Measurements from ENCODE around the gene OPN5.
"Not testable (repeated sequence)": the region's sequence is repeated elsewhere in the genome, so short reads cannot be mapped to it uniquely, and the experiment has no call there.

The OPN5 gene, protein sequence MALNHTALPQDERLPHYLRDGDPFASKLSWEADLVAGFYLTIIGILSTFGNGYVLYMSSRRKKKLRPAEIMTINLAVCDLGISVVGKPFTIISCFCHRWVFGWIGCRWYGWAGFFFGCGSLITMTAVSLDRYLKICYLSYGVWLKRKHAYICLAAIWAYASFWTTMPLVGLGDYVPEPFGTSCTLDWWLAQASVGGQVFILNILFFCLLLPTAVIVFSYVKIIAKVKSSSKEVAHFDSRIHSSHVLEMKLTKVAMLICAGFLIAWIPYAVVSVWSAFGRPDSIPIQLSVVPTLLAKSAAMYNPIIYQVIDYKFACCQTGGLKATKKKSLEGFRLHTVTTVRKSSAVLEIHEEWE

DNA sequence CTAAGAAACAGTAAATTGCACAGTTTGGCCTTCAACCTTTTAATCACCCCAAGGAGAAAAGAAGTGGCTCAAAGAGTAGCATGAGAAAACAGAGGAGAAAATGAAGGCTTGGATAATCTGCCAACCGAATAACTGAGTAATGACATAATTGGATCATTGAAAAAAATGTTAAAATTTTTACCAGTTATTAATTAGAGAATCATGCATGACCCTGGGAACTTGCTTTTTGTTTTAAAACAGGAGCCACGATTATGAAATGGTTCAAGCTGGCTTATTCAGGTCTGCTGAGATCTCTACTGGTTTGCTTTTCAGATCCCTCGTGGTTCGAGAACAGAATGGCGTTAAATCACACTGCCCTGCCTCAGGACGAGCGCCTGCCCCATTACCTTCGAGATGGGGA lies at the start of gene OPN5:
OPN5 (plus strand) TSS at position 301 of the 400 bp plus-strand sequence; CDS start at position 336, 35 bp downstream.
- no peak for DNase-seq (ENCODE audit: low spot score)

DNA sequence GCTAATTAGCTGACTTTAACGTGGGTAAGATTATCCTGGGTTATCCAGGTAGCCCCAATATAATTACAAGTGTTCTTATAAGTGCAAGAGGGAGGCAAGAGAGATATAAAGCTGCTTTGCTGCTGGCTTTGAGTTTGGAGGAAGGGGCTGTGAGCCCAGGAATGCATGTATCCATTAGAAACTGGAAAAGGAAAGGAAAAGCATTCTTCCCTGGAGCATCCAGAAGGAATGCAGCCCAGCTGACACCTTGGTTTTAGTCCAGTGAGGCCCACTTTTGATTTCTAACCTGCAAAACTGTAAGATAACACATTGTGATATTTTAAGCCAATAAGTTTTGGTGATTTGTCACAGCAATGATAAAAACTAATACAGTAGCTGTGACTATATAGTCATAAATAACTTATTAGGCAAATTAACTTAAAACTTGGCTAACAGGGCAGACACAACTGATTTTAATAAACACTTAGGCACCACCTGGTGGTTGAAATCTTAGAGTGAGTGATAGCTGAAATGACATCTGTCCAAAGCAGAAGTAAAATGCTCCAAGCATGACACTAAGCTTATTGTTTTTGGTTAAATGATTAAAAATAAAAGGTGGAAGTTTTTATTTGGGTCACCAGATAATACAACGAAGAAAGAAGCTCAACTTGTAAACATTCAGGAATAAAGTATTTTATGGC lies 47.8 kb upstream of the OPN5 start:
- no peak for DNase-seq (ENCODE audit: low spot score)

DNA sequence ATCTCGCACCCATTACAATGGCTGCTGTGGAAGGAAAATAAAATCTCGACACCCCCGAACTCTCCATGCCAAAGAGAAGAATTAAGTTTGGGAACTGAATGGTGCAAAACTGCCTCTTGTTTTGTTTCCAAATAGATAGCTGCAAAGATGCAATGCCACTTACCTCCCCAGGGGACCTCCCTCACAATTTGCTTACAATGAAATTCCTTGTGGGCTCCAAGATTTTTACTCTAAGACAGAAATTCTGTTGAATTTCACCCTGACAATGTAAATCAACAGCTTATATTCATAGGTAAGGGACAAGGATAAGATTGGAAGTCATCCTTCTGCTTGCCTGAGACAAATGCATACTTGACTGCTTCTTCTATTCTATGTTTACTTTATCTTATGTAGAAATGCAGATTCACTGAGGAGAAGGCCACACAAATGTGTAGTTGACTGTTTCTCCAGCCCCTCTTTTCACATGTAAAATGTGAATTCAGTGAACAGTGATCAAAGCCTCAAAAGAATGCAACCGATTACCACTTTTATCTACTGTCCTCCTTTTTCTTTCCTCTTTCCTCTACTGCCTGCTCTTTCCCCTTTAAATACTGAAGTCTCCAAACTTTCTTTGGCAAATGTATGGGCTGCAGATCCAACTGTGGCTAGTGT lies 46.9 kb upstream of the OPN5 start:
- no peak for DNase-seq (ENCODE audit: low spot score)

DNA sequence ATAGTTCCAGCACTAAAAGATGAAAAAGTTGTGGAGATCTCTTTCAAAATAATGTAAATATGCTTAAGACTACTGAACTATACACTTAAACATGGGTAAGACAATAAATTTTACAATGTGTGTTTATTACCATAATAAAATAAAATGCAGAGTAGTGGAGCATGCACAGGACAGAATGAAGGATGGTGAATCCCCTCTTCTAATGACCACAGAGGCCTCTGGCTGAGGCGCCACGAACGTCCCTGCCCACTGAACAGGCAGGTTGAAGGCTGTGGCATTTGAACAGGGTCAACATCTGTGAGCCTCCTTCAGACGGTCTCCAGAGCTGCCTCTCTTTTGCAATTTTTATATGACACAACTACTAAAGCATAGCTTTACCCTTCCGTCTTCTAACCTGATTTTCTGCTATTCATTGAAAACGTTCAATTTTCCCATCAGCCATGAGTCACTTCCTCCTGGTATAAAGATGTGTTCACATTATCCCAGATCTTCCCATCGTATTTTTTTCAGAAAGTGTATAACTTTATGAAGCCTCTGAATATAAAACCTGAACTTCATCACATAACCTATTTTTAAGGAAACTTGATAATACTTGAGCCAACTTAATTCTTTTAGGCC lies 45.6 kb upstream of the OPN5 start:
- DNase-seq (ENCODE audit: low spot score): no peak

DNA sequence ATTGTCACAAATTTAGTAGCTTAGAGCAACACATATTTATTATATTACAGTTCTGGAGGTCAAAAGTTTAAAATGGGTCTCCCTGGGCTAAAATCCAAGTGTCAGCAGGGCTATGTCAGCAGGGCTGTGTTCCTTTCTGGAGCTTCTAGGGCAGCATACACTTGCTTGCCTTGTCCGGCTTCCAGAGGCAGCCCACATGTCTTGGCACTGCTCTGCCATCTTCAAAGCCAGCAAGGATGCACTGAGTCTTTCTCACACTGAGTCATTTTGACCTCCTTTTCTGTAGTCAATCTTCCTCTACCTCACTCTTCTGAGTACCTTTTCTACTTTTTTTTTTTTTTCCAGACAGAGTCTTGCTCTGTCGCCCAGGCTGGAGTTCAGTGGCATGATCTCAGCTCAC lies 44.4 kb upstream of the OPN5 start:
- DNase-seq (ENCODE audit: low spot score): no peak

DNA sequence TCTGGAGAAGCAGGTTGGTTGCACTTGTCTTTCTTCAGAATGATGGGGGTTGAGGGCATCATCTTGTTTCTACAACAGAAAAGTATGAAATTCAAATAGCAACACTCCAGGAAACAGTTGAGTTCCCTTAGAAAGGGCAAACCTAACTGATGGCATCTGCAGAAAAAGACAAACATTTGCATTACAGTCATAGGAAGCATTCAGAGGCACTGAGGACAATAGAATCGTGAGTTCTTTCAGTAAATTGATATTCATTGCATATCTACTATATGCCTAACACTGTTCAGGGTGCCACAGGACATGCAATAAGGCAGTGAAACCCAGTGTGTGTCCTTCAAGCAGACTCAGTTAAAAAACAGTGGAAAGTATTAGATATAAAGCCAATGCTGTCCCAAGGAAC lies 41.1 kb upstream of the OPN5 start:
- no peak for DNase-seq (ENCODE audit: low spot score)

DNA sequence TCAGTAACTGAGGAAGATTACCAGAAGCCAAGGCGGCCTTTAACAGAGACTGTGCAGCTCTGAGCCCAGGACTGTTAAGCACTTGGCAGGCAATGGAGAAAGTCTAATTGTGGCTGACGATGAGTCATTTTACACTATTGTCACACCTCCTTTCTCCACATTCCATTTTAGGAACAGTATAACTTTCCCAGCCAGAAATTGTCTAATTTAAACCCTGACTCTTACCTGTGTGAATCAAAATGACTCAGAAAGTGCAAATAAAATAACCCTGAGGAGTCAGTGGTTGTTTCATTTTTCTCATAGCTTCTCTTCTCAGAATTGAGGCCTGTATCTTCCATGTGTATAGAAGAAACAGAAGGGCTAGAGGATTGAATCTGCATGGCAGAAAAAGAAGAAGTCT lies 40.0 kb upstream of the OPN5 start:
- no peak for DNase-seq (ENCODE audit: low spot score)

DNA sequence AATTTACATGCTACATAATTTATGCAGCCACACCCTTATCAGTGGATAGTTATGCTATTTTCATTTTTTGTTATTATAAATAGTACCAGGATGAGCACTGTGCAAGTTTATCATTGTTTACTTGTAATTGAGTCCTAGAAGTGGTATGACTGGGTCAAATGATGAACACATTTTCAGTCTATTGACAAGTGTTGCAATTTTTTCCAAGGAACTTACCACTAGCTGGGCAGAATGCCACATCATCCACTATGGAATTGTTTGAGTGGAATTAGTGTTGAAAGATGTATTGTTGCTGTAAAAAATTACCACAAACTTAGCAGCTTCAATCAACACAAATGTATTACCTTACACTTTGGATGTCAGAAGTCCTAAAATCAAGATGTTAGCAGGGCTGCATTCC lies 38.1 kb upstream of the OPN5 start:
- DNase-seq (ENCODE audit: low spot score): no peak

DNA sequence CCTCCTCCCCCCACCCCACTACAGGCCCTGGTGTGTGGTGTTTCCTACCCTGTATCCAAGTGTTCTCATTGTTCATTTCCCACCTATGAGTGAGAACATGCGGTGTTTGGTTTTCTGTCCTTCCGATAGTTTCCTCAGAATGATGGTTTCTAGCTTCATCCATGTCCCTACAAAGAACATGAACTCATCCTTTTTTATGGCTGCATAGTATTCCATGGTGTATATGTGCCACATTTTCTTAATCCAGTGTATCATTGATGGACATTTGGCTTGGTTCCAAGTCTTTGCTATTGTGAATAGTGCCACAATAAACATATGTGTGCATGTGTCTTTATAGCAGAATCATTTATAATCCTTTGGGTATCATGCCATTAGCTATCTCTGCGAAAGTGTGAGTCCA lies 36.6 kb upstream of the OPN5 start:
- DNase-seq (ENCODE audit: low spot score): not testable (repeated sequence)

DNA sequence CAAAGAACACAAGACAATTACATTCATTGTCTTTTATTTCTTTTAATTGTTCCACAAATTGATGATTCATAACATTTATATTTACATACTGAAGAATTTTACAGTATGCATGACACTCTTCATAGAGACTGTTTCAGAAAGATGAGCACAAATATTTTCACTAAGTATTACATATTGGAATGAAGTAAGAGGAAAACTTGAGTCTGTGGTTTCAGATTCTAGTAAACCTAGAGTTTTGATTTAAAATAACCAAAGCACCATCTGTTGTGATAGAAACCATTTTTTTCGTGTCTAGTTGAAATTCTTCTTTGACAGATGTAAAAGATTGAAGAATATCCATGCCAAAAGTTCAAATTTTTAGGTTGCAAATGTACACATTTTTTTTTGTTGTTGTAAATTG lies 32.1 kb upstream of the OPN5 start:
- no peak for DNase-seq (ENCODE audit: low spot score)

DNA sequence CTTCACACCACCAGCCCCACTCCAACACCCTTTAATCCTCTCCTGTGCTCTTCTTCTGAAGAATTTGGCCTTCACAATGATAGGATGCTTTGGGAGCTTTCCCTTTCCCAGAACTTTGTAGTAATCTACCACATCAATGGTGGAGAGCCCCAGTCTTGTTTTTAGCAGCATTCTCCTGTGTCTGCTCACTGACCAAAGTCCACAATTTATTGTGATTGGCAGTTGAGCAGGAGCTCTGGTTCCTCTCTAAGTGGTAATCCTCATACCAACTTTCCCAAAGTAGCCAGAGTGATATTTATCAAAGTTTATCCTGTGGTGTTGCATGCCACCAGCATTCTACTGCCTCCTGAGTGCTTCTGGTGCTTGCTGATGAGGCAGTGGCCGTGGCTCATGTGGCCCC lies 29.0 kb upstream of the OPN5 start:
- no peak for DNase-seq (ENCODE audit: low spot score)

DNA sequence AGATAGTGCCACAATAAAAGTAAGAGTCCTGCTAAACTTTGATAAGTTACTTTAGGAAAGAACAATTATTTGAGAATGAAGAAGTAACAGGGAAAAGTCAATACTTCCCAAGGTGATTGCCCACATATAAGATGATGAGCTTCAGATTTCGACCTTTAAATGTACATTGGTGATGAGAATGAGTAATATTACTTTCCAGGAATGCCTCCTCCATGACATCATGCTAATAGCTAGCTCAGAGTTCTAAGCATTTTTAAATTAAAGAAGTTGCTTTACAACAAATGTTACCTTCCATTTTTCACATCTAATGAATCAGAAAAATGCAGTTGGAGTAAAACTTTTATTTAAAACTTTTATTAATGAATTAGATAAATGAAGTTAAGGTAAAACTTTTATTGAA lies 22.5 kb upstream of the OPN5 start:
- no peak for DNase-seq (ENCODE audit: low spot score)

DNA sequence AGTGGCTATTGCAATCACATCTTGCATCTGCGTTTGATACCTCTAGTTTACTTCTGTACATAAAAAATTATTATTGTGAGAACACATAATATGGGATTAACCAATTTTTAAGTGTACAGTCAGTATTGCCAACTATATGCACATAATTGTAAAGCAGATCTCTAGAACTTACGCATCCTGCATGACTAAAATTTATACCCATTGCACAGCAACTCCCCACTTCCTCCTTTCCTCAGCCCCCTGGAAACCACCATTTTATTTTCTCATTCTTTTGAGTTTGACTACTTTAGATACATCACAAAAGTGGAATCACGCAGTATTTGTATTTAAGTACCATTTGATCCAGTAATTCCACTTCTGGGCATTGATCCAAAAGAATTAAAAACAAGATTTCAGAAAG lies 19.3 kb upstream of the OPN5 start:
- no peak for DNase-seq (ENCODE audit: low spot score)

DNA sequence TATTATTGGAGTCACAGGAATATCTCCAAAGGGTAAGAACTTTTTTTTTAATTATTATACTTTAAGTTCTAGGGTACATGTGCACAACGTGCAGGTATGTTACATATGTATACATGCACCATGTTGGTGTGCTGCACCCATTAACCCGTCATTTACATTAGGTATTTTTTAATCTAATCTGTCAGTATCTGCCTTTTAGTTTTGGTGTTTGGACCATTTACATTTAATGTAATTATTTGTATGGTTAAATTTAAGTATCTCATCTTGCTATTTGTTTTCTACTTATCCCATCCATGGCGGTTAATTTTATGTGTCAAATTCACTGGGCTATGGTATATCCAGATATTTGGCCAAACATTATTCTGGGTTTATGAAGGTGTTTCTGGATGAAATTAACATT lies 15.4 kb upstream of the OPN5 start:
- DNase-seq (ENCODE audit: low spot score): no peak

DNA sequence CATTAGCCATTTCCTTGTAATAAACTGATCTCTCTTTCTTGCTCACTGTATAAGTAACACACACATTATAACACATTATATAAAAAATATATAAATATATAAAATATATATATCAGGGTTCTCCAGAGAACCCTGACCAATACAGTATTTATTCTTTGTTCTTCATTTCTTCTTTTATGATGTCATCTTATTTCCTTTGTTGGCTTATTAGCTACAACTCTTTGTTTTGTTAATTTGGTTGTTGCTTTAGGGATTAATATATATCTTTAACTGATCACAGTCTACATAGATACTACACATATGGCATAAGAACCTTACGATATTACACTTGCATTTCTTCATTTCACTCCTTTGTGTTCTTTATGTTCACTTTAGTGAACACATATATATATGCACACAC lies 14.7 kb upstream of the OPN5 start:
- DNase-seq (ENCODE audit: low spot score): no peak

DNA sequence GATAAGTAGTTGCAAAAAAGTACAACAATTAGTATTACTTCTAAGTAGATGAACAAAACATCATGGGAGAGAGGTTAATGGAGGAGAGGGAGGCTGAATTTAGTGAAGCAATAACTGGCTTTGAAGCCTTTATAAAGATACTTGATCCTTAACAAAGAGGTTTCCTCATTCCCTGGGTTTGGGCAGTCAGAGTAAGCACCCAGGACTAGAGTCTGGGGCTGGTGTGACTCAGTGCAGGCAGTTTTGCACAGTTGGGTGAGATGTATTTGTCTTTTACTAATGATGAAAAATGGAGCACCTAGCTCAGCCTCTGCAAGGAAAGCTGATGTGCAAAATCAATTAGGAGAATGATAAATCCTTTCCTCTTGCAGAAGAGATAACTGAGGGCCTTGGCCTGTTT lies 11.8 kb upstream of the OPN5 start:
- DNase-seq (ENCODE audit: low spot score): no peak

DNA sequence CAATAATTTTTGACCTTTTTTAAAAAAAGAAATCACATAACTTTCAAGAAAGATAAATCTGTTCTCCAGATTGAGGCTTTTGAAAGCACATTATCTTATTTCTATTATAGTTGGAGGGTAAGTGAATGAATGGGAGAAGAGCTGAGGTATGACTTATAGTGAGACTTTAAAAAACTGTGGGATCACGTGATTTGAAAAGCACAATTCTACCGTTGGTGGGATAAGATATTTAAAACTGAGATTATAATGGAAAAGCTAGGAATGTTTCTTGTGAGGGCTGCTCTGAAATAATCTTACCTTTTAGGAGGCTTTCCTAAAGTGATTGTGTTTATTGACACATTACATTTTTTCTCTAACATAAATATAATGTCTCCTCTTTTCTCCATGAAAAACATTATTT lies 9.5 kb upstream of the OPN5 start:
- DNase-seq (ENCODE audit: low spot score): no peak

DNA sequence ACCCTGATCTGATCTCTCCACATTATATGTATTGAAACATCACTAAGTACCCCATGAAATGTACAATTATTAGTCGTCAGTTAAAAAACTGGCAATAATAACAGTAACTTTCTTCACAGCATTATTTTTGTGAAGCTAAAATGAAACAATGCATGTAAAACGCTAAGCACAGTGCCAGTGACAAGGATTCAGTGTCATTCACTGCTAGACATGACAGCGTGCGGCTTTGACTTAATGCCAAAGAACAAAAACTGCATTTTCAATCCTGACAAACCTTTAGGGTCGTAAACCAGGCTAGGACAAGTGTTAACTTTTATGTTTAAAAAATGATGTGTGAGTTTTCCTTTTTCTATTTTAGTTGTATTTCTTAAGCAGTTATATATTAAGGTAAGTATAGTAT lies 8.8 kb upstream of the OPN5 start:
- no peak for DNase-seq (ENCODE audit: low spot score)

DNA sequence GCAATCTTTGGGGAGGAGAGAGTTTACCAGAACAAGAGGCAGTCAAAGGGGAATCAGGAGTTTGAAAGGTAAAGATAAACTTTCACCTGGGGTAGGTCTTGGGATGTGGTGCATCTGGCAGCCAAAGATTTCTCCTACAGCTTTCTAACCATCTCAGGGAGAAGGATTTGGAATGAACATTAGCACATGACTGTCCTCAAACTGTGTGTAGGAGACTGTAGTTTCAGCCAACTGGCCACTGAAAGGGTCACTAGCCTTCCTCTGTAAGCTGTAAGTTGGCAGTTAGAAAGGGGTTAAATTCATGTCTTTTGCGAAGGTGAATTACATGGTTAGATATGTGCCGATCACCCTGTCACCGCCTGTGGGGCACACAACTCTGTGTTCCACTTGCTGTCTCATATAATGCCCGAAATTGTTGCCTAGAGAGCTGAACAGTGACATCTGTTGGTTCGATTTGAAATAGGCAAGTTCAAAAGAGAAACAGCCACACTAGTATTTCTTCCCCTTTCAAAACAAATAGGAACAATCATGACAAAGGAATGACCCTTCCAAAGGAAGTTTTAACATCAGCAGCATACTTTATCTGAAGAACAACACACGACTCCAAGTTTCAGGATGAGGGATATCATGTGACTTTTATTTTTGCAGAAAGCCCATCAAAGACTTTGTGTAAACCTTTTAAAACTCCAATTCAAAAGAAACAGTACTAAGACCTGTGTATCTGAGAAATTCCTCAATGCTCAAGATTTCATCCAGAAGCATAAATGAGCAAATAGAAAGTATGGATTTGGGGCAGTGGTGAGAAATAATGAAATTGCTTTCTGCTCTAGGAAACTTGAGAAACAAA lies 1.1 kb upstream of the OPN5 start:
- DNase-seq (ENCODE audit: low spot score): peak; percentile 52

DNA sequence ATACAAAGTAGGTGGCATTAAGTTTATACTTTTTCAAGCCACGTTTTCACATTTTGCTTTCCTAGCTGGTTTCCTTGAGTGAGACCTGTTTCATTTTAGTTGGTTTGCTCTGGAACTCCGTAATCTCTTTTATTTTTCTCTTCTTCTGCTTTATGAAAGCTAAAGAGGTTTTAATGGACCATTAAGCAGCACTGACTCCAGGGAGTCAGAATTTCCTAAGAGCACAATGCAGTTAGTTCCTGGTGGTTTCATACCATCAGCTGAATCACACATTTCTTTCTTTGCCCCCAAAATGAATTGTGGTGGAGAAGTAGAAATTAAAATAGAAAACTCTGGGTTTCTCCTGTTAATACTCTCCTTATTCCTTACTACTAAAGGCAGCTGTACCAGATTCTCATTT lies 3.4 kb downstream of the OPN5 start:
- no peak for DNase-seq (ENCODE audit: low spot score)

DNA sequence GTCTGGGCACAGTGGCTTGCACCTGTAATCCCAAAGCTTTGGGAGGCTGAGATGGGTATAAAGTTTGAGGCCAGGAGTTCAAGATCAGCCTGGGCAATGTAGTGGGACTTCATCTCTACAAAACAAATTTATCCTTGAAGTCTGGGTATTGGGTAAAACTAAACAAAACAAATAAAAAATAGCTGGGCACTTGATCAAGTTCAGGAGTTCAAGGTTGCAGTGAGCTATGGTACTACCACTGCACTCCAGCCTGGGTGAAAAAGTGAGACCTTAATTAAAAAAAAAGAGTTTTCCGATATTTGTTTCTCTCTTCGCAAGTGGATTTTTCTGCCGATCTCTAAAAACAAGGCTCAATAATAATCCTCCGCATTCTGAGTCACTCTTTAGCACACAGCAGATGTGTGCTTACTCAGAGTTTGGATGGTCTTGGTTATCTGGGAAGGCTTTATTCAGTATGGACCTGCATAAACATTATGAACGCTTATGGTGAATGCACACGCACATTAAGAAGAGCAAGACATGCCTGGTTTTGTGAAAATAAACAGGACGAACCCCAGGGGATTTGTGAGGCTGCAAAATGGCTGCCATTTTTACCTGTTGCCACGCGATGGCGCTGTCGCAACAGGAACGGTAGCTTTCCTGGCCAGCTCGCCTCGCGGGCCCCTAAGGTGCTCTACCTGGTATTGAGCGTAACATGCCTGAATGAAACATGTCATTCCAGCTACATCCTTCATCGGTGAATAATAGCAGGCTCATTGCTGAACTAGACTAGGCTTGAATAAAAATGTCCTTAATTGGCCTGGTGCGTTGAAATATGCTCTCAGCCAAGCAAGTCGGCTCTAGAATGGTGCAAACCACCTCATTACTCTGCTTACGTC lies 6.0 kb downstream of the OPN5 start:
- DNase-seq (ENCODE audit: low spot score): peak; percentile 71

All from ecto neural progenitor cell (in vitro differentiated cells).